BLaER1 (cell line): Measurements from ENCODE around the gene KCNA10.

Experiments
- H3K27ac ChIP-seq: shearing (Covaris generic); formaldehyde crosslinking; 2 replicates; pipeline ENCODE4 v1.8.1; 2022
- H3K27me3 ChIP-seq: shearing (Covaris generic); formaldehyde crosslinking; 2 replicates; pipeline ENCODE4 v1.8.1; 2022
- H3K36me3 ChIP-seq: shearing (Covaris generic); formaldehyde crosslinking; 2 replicates; pipeline ENCODE4 v1.8.1; 2022
- H3K4me1 ChIP-seq: shearing (Covaris generic); formaldehyde crosslinking; 2 replicates; pipeline ENCODE4 v1.8.1; 2022
- H3K4me2 ChIP-seq: shearing (Covaris generic); formaldehyde crosslinking; 2 replicates; pipeline ENCODE4 v1.8.1; 2022
- H3K4me3 ChIP-seq: shearing (Covaris generic); formaldehyde crosslinking; 2 replicates; pipeline ENCODE4 v1.8.1; 2022
- H3K9ac ChIP-seq: shearing (Covaris generic); formaldehyde crosslinking; 2 replicates; pipeline ENCODE4 v1.8.1; 2022
- H3K9me3 ChIP-seq: shearing (Covaris generic); formaldehyde crosslinking; 2 replicates; pipeline ENCODE4 v1.8.1; 2022
- H4K20me1 ChIP-seq: shearing (Covaris generic); formaldehyde crosslinking; 2 replicates; pipeline ENCODE4 v1.8.1; 2022
- Cebpa-rat ChIP-seq: shearing (Covaris generic); IDR thresholded peaks from 2 replicates; pipeline ENCODE4 v1.8.1; 2022

The KCNA10 gene

DNA sequence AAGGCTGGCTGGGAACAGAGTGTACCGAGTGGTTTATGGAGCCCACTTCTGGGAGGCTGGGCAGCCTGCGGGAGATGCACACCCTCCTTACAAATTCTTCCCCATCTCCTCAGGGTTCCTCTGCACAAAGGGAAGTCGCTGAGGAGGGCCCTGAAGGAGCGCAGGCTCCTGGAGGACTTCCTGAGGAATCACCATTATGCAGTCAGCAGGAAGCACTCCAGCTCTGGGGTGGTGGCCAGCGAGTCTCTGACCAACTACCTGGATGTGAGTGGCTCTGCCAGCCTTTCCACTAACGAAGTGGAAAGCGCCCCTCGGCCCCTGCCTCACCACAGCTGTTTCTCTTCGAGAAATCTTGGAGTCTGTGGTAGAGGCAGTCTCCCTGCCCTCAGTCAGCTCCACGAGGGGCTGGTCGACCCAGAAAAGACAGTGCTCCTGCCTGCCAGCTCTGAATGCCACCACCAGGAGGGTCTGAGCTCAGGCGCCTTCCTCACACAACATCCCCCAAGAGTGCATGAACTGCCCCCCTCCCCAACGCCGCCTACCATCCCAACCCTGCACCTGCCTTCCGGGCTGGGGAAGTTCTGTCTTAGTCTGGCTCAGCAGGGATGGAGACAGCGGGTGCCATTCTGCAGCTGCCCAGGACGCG is 36.2 kb downstream of the KCNA10 start:
- Histone ChIP-seq H3K36me3 (no peaks in the 10 kb centered on the region), H3K27me3 (no peaks in the 10 kb centered on the region), H4K20me1 (no peaks in the 10 kb centered on the region), H3K4me1 (no peaks in the 10 kb centered on the region), H3K9ac (no peak overlapping the region), H3K4me3 (no peak overlapping the region), H3K27ac (no peak overlapping the region), H3K9me3 (no peaks in the 10 kb centered on the region), H3K4me2 (no peak overlapping the region)
- no peak for TF ChIP-seq Cebpa-rat

DNA sequence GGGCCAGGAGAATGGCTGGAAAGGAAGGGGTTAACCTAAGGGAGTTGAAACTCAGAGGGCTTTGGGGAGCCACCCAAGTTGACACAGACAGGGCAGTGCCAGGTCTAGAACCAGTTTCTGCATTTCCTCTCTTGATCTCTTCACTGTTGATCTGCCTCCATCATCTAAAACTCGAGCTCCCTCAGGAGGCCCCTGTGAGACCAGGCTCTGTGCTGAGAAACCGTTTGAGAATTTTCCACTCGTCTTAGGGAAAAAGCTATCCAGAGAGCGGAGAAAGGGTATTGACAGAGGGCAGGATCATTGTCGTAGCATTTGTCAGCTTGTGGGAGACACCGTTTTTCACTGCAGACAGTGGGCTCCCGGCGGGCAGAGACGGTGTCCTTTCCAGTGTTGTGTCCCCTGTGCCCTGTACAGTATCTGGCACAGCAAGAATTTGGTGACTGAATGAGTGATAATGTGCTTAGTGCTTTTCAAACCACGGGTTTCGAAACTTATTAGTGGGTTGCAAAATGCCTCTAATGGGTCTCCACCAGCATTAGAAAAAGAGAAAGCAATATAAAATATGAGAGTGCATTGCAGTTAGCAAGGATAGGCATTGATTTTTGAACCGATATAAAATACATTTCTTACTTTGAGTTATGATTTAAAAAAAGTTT is 36.9 kb downstream of the KCNA10 start:
- Histone ChIP-seq H3K27me3 (no peaks in the 10 kb centered on the region), H3K4me3 (no peak overlapping the region), H4K20me1 (no peaks in the 10 kb centered on the region), H3K4me2 (no peak overlapping the region), H3K27ac (no peak overlapping the region), H3K4me1 (no peaks in the 10 kb centered on the region), H3K9me3 (no peaks in the 10 kb centered on the region), H3K36me3 (no peaks in the 10 kb centered on the region), H3K9ac (no peak overlapping the region)
- TF ChIP-seq Cebpa-rat, result no peak

DNA sequence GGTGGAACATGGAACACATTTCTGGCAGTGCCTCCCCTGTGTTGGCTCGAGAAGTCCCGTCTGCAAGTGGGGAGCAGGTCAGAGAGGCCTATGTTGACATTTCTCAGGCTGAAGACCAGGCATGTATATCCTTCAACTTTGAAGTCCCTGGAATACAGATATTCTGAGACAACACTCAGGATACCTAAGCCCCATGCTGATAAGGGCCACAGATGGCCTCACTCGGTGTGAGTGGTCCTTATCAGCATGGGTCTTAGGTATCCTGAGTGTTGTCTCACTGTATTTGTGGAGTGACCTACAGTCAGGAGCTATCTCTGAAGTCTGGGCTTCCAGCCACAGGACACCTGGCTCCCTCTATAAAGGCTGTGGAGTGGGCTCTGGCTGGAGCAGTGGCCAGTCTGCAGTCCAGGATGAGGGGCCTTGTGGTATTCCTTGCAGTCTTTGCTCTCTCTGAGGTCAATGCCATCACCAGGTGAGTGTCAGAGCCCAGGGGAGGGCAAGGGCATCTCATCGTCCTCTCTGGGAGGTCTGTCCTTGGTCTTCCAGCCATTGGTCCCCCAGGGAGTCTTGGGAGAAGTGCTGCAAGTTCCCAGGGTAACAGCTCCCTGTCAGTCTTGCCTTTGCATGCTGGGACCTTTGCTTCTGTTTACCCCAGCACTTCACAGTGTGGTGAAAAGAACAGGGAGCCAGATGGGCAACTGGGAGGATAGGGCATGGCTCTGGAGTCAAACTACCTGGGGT is 38.4 kb downstream of the KCNA10 start:
- no peak overlapping the region for H3K4me2 ChIP-seq
- H3K27me3 ChIP-seq, result no peaks in the 10 kb centered on the region
- no peaks in the 10 kb centered on the region for H3K36me3 ChIP-seq
- H3K4me3 ChIP-seq, result no peak overlapping the region
- H3K9me3 ChIP-seq, result no peaks in the 10 kb centered on the region
- no peak overlapping the region for H3K9ac ChIP-seq
- no peaks in the 10 kb centered on the region for H4K20me1 ChIP-seq
- H3K27ac ChIP-seq, result no peak overlapping the region
- TF ChIP-seq Cebpa-rat, result no peak
- H3K4me1 ChIP-seq, result no peaks in the 10 kb centered on the region

DNA sequence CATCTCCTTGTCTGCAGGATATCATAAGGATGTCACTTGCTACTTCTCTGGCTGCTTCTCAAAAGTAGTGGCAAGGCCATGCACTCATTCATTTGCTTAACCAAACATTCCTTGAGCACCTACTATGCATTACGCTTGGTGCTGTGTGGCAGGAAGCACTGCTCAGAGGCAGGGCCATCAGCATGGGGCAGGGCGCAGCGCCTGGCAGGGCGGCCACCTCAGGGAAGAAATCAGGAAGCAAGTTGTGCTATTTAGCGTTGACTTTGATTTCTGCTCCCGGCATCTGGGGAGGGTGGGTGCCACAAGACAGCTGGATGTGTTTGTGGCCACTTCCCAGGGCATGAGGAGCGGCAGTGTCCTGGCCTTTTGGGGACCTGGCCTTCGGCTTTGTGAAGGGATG is 40.1 kb downstream of the KCNA10 start:
- H3K9ac ChIP-seq, result no peak overlapping the region
- no peaks in the 10 kb centered on the region for H3K9me3 ChIP-seq
- H3K4me3 ChIP-seq, result no peak overlapping the region
- no peak overlapping the region for H3K4me2 ChIP-seq
- no peaks in the 10 kb centered on the region for H4K20me1 ChIP-seq
- no peak overlapping the region for H3K27ac ChIP-seq
- TF ChIP-seq Cebpa-rat, result no peak
- H3K27me3 ChIP-seq, result no peaks in the 10 kb centered on the region
- H3K4me1 ChIP-seq, result no peaks in the 10 kb centered on the region
- H3K36me3 ChIP-seq, result no peaks in the 10 kb centered on the region

DNA sequence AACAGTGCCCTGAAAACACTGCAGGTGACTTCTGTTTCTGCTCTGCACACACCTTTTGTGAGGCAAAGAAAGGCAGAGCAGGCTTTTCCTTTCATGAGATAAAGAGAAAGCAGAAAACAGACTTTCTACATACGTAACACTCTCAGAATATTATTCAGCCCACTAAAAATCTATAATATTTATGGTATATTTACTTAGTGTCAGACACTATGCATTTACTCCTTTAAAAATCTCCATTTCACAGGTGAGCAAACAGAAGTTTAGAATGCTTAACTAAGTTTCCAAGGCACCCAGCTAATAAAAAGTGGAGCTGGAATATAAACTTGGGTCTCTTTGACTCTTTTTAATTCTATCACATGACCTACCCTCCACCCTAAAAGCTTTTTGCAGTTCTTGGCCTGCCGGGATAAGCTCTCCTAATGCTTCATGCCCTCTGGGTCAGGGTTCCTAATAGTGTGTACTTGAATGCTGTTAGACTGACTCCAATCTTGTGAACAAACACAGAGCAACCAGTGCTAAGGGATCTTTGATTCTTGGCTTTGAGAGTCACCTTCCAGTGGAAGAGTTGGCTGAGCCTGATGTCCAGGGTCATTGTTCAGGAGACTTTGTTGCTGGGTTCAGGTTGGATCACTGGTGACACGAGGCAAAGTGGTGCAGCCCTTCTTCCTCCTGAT is 40.9 kb downstream of the KCNA10 start:
- no peak for TF ChIP-seq Cebpa-rat
- H4K20me1 ChIP-seq, result no peaks in the 10 kb centered on the region
- H3K9me3 ChIP-seq, result no peaks in the 10 kb centered on the region
- no peak overlapping the region for H3K4me2 ChIP-seq
- no peaks in the 10 kb centered on the region for H3K36me3 ChIP-seq
- no peaks in the 10 kb centered on the region for H3K4me1 ChIP-seq
- no peak overlapping the region for H3K4me3 ChIP-seq
- no peak overlapping the region for H3K9ac ChIP-seq
- no peak overlapping the region for H3K27ac ChIP-seq
- H3K27me3 ChIP-seq, result no peaks in the 10 kb centered on the region

DNA sequence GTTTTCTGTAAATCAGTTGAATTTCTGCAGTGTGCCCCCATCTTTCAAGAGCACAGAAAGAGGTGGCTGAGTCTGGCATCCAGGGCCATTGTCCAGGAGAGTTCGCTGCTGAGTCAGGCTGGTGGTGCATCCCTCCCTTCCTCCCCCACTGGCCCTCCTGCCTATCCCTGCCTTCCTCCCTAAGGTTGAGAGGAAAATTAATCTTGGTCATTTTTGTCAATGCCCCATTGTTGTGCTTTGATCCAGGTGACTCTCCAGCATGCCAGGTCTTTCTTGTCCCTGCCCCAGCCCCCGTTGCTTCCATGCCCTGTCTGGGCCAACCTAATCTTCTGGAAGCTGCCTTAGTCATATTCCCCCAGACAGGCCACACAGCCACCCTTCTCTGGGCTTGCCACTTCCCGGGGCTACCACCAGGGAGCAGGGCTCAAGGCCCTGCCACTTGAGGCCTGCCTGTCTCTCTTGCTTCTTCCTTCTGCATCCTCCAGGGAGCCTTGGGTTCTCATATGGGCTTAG is 41.5 kb downstream of the KCNA10 start:
- H3K27ac ChIP-seq, result no peak overlapping the region
- H4K20me1 ChIP-seq, result no peaks in the 10 kb centered on the region
- no peaks in the 10 kb centered on the region for H3K4me1 ChIP-seq
- H3K36me3 ChIP-seq, result no peaks in the 10 kb centered on the region
- no peak overlapping the region for H3K4me2 ChIP-seq
- no peak for TF ChIP-seq Cebpa-rat
- no peaks in the 10 kb centered on the region for H3K27me3 ChIP-seq
- no peak overlapping the region for H3K4me3 ChIP-seq
- H3K9me3 ChIP-seq, result no peaks in the 10 kb centered on the region
- no peak overlapping the region for H3K9ac ChIP-seq

DNA sequence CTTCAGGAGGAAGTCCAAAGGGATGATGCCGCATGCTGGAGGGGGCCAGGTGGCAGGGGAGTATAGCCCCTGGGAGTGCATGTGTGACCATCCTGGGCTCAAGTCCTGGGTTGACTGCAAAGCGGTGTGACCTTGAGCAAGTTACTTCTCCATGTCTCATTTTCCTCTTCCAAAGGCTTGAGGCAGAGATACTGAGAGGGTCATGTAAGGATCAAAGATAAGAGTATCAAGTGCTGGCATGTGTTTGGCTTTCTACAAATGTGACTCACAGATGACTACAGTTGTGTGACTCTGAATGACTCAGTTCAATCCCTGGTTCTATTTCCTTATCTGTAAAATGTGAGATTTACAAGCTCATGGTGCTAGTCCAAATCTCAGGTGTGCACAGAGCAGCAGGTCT is 41.9 kb downstream of the KCNA10 start:
- no peaks in the 10 kb centered on the region for H3K9me3 ChIP-seq
- no peaks in the 10 kb centered on the region for H3K36me3 ChIP-seq
- no peaks in the 10 kb centered on the region for H3K27me3 ChIP-seq
- no peak overlapping the region for H3K4me3 ChIP-seq
- no peaks in the 10 kb centered on the region for H4K20me1 ChIP-seq
- no peak overlapping the region for H3K9ac ChIP-seq
- no peak overlapping the region for H3K4me2 ChIP-seq
- no peak overlapping the region for H3K27ac ChIP-seq
- no peaks in the 10 kb centered on the region for H3K4me1 ChIP-seq
- no peak for TF ChIP-seq Cebpa-rat

DNA sequence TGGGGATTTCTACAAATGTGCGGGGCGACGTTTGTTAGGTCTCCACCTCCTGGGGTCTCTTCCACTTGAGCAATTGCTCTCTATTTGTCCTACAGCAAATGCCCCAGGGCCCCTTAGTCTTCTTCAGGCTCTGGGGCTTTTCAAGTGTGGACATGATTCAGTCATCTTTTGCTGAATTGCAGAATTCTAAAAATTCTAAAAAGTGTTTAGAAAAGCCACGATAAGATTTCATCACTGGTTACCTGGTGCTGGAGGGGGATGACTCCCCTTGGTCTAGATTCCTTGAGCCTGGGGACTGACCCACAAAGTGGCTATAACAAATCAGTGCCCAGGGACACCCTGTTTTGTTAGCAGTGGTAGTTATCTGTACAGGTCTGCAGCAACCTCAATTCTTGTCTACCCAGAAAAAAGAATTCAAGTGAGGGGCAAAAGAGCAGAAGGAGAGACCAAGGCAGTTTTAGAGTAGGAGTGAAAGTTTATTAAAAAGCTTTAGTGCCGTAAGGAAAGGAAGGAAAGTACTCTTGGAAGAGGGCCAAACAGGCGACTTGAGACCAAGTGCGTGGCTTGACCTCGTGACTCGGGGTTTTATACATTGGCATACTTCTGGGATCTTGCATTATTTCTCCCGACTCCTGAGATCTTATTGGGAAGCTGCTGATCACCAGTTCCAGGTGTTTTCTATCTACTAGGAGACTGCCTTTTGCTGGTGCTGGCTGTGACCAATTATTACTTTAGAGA is 42.8 kb downstream of the KCNA10 start:
- Histone ChIP-seq H3K4me2 (no peak overlapping the region), H3K36me3 (no peaks in the 10 kb centered on the region), H3K27me3 (no peaks in the 10 kb centered on the region), H3K27ac (no peak overlapping the region), H3K9me3 (no peaks in the 10 kb centered on the region), H3K9ac (no peak overlapping the region), H3K4me1 (no peaks in the 10 kb centered on the region), H3K4me3 (no peak overlapping the region), H4K20me1 (no peaks in the 10 kb centered on the region)
- TF ChIP-seq Cebpa-rat, result no peak

DNA sequence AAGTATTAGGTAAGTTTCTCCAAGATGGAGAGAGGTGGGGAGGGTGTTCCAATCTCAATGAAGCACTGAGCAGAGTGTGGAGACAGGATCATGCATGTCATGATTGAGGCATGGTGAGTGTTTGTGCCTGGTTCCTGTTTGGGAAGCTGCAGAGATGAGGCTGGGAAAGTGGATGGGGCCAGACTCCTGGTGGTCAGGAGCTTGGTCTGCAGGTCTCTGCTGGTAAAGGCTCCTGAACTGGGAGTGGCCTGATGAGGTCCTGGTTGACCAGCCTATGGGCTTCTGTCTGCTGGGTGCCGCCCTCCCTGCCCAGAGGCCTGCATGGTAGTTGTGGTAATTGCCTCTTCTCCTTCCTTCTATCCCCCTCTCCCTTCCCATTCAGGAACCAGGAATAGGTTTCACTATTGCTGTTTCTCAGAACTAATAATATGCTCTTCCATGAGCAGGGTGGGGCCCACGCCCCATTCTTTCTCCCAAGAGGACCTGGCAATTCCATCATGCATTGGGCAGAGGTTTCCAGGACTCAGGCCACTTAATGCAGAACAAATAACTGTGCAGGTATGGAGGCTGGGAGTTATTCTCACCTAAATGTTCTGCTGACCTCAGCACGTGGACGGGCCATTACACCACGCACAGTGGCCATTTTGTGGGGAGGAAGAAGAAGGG is 43.5 kb downstream of the KCNA10 start:
- H3K36me3 ChIP-seq, result no peaks in the 10 kb centered on the region
- H3K9me3 ChIP-seq, result no peaks in the 10 kb centered on the region
- H3K27me3 ChIP-seq, result no peaks in the 10 kb centered on the region
- H4K20me1 ChIP-seq, result no peaks in the 10 kb centered on the region
- H3K9ac ChIP-seq, result no peak overlapping the region
- no peaks in the 10 kb centered on the region for H3K4me1 ChIP-seq
- no peak for TF ChIP-seq Cebpa-rat
- H3K4me2 ChIP-seq, result no peak overlapping the region
- no peak overlapping the region for H3K27ac ChIP-seq
- no peak overlapping the region for H3K4me3 ChIP-seq
